ENCODE measurements around the gene AHNAK2. TPM values are rescaled to one million over a fixed set of nuclear protein-coding genes. Genes with fewer than 3 reads are reported as not detected.
A peak's percentile ranks its signal among the peaks of the same experiment; 100 is the strongest.

AHNAK2 gene
- total RNA-seq, 1 donor from 2014 or later = 13.7 TPM

DNA sequence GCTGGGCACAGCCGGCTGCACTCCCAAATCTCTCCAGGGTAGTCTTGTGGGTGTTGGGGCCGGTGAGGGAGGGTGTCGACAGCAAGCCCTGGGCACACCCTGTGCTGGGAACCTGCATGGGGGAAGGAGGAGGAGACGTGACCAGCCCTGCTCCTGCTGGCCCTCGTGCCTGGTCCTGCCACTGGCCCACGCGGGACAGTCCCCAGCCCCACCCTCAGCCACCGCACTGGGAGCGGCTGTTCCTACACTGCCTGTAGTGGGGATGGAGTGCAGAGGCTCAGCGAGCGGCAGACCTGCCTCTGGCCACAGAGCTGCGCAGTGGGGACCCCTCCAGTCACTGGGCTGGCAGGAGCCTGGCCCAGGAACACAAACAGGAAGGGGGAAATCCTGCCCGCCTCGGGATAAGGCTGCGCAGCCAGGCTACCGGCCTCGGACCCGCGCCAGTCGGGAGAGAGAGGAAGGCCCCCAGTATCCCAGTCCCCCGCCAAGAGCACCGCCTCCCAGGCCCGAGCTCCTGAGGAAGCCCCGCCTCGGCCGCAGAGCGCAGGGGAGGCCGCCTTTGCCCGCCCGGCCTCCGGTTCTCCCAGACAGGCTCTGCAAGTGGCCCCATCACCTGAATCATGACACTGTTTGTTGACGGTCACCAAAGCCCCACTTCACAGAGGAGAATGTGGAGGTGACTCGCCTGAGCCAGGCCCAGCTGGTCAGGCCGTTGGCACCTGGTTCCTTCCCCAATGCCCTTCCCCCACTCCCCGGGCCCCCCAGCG, 10.6 kb downstream of the AHNAK2 start:
- no peaks in the 10 kb centered on the region for H3K9me3 ChIP-seq
- peak overlapping the region; percentile 39 for H3K4me3 ChIP-seq
- intact Hi-C loops (cut with DNase I) = loop anchor here (5.0 kb wide), 1 partner anchor 75 kb away; no protein-coding TSS in a partner anchor
- no peaks in the 10 kb centered on the region for H3K36me3 ChIP-seq
- DNase-seq = peak; percentile 78
- TF ChIP-seq, protein P1, sequence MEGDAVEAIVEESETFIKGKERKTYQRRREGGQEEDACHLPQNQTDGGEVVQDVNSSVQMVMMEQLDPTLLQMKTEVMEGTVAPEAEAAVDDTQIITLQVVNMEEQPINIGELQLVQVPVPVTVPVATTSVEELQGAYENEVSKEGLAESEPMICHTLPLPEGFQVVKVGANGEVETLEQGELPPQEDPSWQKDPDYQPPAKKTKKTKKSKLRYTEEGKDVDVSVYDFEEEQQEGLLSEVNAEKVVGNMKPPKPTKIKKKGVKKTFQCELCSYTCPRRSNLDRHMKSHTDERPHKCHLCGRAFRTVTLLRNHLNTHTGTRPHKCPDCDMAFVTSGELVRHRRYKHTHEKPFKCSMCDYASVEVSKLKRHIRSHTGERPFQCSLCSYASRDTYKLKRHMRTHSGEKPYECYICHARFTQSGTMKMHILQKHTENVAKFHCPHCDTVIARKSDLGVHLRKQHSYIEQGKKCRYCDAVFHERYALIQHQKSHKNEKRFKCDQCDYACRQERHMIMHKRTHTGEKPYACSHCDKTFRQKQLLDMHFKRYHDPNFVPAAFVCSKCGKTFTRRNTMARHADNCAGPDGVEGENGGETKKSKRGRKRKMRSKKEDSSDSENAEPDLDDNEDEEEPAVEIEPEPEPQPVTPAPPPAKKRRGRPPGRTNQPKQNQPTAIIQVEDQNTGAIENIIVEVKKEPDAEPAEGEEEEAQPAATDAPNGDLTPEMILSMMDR (IDR thresholded peaks at IDR 0.05) = no peak
- H3K4me1 ChIP-seq = peaks cover 41% of the 10 kb centered on the region
- peaks cover 10% of the 10 kb centered on the region for H3K27me3 ChIP-seq
- ATAC-seq = peak; percentile 56
- peak overlapping the region; percentile 42 for H3K27ac ChIP-seq

GRCh38 chr14:104966981-104967385, 11.2 kb downstream of the AHNAK2 start:
- Histone ChIP-seq H3K4me1 (peaks cover 36% of the 10 kb centered on the region), H3K36me3 (no peaks in the 10 kb centered on the region), H3K27me3 (peaks cover 10% of the 10 kb centered on the region), H3K9me3 (no peaks in the 10 kb centered on the region), H3K4me3 (no peak overlapping the region), H3K27ac (peak overlapping the region; percentile 42)
- intact Hi-C loops (cut with DNase I) = loop anchor here (5.0 kb wide), 1 partner anchor 75 kb away; no protein-coding TSS in a partner anchor
- ATAC-seq (peak; percentile 14), DNase-seq (no peak)
- TF ChIP-seq, protein P1 (IDR thresholded peaks at IDR 0.05) = no peak

DNA sequence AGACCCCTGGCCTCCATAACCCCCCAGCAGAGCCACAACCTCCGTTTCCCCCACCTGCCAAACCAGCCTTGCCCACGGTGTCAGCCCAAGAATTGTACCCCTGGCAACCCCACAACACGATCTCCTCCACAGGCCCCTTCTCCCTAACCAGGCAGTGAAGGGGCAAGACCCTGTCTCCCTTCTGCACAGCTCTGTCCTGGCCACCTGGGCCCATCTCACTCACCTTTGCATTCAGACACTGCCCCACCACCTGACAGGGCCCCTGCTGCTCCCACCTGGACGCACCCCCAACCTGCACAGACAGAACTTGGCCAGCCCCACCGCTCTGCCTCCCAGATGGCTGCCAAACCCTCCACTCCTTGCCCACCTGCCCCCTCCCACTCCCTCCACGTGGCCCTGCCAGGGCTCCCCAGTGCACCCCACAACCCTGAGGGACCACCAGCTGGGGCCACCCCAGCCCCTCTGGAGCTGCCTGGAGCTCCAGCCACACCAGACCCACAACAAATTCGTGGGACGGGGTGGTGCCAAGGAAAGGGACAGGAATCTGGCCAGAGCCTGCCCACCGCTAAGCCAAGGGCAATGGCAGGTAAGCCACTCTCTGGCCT, 11.8 kb downstream of the AHNAK2 start:
- intact Hi-C loops (cut with DNase I) = loop anchor here (5.0 kb wide), 1 partner anchor 76 kb away; no protein-coding TSS in a partner anchor
- H3K36me3 ChIP-seq = no peaks in the 10 kb centered on the region
- peaks cover 32% of the 10 kb centered on the region for H3K4me1 ChIP-seq
- TF ChIP-seq, protein P1 (IDR thresholded peaks at IDR 0.05) = no peak
- no peaks in the 10 kb centered on the region for H3K9me3 ChIP-seq
- ATAC-seq = no peak
- peak overlapping the region; percentile 42 for H3K27ac ChIP-seq
- H3K4me3 ChIP-seq = no peak overlapping the region
- peaks cover 10% of the 10 kb centered on the region for H3K27me3 ChIP-seq
- no peak for DNase-seq

GRCh38 chr14:104965561-104966231, 12.5 kb downstream of the AHNAK2 start:
- Histone ChIP-seq H3K27me3 (peaks cover 10% of the 10 kb centered on the region), H3K4me1 (peaks cover 26% of the 10 kb centered on the region), H3K4me3 (no peak overlapping the region), H3K36me3 (no peaks in the 10 kb centered on the region), H3K27ac (no peak overlapping the region), H3K9me3 (no peaks in the 10 kb centered on the region)
- ATAC-seq = no peak
- TF ChIP-seq, protein P1 (IDR thresholded peaks at IDR 0.05) = no peak
- DNase-seq = no peak
- intact Hi-C loops (cut with DNase I) = loop anchor here (5.0 kb wide), 1 partner anchor 77 kb away; no protein-coding TSS in a partner anchor

DNA sequence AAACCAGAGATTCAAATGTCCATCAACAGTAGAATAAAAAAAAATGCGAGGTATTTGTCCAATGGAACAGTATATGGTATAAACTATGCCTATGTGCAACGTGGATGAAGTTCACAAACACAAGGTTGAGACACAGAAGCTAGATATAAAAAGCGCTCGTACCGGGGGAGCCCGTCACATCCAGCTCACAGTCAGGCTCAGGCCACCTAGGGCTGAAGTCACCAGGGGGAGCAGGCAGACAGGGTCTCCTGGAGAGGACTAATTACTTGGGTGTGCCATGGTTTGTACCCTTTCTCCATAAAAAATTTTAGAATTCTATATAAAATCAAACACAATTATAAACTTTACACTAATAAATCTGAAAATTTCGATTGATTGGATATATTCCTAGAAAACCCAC, 13.6 kb downstream of the AHNAK2 start:
- intact Hi-C loops (cut with DNase I) = no loop called here
- Histone ChIP-seq H3K36me3 (no peaks in the 10 kb centered on the region), H3K4me1 (peaks cover 25% of the 10 kb centered on the region), H3K27me3 (peaks cover 10% of the 10 kb centered on the region), H3K4me3 (no peak overlapping the region), H3K27ac (no peak overlapping the region), H3K9me3 (no peaks in the 10 kb centered on the region)
- DNase-seq = no peak
- TF ChIP-seq, protein P1 (IDR thresholded peaks at IDR 0.05) = no peak
- no peak for ATAC-seq
